NCI-H1417 (cell line): Measurements from ENCODE around the gene HCLS1.
"Not testable (repeated sequence)": the region's sequence is repeated elsewhere in the genome, so short reads cannot be mapped to it uniquely, and the experiment has no call there.

Experiments used
- DNase-seq, 3 experiments: peaks; one replicate each; lab custom pipeline; 2025; lab: John Stamatoyannopoulos, UW

The HCLS1 gene

DNA sequence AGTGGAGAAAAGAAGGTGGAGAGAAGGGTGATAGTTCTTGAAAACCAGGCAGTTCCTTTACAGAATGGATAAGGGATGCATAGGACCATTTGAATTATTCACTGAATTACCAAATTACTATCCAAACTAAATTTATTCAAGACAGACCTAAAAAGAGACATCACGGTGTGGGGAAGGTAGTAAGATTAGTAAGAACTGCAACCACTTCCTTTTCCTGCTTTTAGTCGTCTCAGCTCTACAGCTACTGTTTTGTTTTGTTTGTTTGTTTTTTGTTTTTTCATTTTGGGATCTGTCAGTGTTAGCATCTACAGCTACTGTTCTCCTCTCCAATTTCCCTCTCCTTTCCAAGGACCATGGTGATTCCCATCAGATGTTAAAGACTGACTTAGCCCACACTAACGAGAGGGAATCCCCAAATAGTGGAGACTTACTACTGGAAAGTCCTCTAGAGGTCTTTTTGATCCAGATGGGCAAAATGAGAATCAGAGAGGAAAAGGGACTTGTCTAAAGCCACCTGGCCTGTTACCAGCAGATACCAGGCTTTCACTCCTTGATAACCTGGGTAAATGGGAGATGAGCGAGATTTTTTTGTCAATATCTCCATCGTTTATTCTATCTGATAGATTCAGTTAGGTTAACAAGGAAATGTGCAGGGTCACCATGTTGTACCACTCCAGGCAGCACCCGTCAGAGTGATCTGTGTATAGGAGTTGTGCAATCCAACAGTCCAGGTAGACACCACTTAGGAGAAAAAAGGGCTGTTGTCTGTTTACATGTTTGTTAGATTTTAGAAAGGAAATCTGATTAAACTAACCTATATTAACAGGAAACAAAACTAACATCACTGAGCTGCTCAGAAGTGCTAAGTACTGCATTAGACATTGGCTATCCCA, 6.0 kb downstream of the HCLS1 start:
- DNase-seq: no peak

DNA sequence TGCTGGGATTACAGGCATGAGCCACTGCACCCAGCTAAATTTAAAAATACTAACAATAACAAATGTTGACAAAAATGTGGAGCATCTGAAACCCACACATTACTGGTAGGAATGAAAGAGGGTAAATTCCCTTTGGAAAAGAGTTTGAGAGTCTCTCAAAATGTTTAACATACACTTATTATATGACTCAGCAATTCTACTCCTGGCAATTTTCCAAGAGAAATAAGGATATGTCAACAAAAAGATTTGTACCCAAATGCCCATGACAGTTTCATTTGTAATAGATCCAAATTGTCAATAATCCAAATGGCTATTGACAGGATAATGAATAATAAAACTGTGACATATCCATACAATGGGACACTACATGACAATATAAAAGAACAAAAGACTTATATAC, 9.0 kb downstream of the HCLS1 start:
- DNase-seq: peak; percentile 8 to 70 (median 9)

DNA sequence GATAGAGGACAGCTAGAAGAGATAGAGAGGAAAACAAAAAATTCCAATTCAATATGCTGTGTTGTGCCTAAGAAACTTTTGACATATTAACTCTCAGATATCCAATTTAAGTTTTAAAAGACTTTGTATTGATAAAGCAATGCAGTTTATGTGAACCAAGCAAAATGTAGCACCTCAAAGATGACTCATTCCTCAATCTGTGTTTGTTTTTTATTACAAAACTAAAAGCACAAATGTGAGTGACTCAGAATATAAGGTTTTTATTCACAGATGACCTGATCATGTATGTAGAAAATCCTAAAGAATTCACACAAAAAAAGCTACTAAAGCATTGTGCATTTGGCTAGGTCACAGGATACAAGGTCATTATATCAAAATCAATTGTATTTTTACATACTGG, 11.1 kb downstream of the HCLS1 start:
- DNase-seq: no peak

DNA sequence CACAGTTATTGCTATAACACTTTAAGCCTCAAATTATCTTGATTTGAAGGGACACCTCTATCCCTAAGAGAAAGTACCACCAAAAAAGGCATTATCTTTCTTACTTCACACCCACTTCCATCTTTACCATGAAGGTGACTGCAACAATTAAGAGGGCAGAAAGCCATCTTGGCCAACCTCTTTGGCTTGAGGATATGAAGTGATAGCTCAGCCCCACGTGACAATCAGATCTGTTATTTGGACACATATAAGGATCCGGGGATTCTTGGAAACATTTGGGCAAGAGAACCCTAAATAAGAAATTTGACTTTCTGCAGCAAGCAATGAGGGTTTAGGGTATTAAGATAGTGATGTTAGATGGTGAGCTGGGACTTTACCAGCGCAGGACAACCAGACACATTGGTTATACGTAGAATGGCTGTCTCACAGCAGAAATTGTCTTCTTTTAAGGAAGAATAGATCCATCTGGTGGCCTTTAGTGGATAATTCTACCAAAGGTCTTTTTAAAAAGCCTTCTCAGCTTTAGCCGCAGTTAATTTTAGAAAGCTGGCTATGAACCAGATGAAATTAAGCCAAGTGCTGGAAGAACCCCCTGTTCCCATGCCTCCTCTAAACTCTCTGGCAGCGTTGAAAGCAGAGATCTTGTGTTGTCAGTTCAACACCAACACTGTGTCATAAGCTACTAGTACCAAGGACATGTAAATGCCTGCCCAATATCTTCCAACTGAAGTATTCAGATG, 12.3 kb downstream of the HCLS1 start:
- no peak for DNase-seq

DNA sequence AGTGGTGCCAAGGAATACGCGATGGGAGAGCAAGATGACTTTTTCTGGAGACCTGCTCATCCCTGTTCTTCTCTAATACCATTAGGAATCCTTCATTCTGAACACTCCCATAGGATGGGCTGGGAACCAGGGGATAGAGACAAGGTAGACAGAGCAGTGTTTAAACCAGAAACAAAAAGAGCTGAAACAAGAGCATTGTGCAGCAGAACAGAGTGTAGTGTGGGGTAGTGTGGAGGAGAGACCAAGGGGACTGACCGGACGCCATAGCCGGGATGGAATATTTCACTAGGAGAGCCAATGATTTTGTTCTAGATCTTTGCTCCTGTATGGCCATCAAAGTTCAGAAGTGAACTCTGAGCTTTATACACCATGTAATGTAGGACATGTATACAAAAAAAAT, 15.6 kb downstream of the HCLS1 start:
- DNase-seq: no peak

DNA sequence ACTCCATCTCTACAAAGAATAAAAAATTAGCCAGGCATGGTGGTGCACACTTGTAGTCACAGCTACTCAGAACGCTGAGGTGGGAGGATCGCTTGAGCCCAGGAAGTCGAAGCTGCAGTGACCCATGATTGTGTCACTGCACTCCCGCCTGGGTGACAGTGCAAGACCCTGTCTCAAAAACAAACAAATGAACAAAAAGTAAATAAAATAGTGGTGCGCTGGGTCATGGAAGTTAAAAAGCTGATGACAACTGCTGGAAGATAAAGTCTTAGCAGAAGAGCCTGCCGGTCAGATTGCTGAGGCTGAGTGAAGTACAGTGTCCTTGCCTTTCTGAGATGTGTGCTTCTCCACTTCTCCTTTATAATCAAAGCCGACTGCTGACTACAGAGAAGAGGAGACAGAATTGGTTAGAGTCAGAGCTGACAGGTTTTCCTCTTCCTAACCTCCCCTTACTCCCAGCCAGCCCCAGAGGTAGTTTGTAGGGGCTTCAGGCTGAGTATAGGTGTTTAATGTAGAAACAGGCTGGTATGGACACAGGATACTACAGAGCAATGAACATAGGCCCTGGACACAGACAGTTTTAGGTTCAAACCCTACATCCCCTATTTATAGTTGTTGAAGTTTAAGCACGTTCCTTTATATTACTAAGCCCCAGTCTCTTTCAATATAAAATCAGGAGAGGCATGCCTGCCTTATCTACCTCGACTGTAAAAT, 17.9 kb downstream of the HCLS1 start:
- DNase-seq: no peak

DNA sequence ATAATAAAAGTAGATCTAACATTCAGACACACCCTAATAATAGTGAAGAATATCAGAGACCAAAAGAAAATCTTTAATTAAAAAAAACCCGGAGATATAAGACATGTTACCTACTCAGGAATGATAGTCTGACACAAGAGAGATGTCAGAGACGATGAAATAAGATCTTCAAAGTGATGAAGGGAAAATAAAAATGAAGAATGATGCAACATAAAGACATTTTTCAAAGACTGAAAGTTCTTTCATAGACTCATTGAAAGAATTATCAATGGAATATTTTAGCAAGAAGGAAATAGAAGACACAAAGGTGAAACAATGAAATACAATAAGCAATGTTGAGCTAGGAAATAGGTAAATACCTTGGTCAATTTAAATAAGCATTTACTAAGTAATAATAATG, 19.6 kb downstream of the HCLS1 start:
- no peak for DNase-seq

DNA sequence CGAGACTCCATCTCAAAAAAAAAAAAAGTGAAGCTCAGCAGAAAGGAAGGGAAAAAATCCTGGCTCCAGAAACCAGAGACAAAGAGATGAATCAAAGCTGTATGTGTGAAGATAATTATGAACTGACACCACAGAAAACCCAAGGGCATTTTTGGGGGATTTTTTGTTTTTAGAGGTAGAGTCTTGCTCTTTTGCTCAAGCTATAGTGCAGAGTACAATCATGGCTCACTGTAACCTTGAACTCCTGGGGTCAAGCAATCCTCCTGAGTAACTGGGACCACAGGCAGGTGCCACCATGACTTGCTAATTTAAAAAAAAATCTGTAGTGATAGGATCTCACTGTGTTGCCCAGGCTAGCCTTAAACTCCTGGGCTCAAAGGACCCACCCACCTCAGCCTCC, 22.8 kb downstream of the HCLS1 start:
- no peak for DNase-seq

DNA sequence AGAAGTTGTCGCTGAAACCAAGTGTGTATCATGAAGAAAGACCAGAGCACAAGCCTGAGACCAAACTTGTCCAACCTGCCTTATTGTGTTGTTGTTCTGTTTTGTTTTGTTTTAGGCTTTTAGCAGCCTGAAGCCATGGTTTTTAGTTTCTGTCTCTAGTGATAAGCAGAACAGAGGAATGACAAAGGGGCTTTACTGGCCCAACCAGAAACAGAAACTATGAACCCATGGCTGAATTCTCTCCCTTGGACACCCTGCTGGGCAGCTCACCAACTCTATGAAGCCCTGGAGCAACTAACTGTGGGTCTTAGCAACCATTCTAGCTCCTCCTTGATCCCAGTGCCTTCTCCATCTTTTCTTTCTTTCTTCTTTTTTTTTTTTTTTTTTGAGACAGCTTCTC, 30.3 kb downstream of the HCLS1 start:
- no peak for DNase-seq

DNA sequence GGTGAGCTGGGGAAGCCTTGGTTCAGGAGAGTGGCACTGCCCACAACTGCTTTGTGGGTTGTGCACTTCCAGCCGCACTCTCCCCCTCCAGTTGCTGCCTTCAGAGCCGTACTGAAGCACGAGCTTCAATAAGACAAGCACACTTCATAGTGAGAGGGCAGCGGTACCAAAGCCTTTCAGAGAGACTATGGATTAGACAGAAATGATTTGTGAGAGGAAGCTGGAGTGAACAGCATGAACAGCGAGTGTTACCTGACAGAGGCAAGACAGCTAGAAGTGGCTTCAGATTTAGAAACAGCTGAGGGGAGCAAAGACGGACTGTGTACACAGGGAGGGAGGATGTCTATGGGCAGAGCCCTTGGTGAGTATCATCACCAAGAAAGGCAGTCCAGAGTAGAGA, 31.1 kb downstream of the HCLS1 start:
- peak in 1 of 3 experiments; percentile 28 for DNase-seq

DNA sequence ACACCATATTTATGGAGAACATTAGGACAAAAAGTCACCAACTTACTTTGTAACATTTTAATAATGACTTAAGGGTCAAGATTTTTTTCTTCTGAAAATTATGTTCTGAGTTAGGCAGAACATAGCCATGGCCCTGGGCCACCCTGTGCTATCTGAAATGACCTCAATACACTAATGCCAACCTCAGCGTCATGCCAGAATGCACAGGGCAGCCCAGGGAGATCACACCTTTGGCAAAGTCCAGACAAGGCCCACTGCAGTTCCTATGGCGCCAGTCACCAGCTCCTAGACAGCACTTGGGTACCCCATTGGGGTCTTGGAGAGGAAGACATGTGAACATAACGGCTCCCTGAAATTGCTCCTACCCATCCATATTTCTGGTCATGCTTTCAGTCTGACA, 33.1 kb downstream of the HCLS1 start:
- no peak for DNase-seq

DNA sequence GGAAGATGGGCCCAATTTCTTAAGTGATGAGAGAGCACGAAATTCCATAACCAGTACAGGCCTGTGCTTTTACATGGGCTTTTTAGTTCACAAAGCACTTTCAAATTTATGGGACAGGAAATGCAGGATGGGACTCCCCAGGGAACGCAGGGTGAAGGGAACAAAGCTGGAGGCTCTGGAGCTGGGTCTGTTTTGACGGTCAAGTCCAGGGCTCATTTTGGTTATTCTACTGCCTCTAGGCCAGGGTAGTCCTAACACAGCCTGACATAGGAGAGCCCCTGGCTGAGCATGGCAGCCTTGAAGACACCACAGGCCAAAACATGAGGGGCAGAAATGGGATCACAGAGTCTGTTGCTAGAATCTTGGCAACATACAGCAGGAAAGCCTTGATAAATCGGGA, 33.5 kb downstream of the HCLS1 start:
- no peak for DNase-seq

DNA sequence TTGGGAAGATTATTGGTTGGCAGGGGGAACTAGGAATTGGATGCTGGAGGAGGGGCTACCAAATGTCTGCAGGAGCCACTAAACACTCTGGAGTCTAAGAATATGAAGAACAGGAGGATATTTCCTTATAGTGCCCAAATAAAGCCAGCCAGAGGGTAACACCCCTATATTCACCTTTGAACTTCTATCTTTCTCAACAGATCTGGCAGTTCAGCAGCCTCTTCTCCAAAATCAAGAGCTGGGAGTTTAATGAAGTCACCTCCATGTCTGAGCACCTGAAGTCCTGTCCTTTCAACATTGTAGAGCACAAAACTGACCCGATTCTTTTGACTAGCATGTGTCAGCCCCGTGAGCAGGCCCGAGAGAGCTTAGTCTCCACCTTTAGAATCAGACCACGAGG, 34.2 kb downstream of the HCLS1 start:
- DNase-seq: no peak

DNA sequence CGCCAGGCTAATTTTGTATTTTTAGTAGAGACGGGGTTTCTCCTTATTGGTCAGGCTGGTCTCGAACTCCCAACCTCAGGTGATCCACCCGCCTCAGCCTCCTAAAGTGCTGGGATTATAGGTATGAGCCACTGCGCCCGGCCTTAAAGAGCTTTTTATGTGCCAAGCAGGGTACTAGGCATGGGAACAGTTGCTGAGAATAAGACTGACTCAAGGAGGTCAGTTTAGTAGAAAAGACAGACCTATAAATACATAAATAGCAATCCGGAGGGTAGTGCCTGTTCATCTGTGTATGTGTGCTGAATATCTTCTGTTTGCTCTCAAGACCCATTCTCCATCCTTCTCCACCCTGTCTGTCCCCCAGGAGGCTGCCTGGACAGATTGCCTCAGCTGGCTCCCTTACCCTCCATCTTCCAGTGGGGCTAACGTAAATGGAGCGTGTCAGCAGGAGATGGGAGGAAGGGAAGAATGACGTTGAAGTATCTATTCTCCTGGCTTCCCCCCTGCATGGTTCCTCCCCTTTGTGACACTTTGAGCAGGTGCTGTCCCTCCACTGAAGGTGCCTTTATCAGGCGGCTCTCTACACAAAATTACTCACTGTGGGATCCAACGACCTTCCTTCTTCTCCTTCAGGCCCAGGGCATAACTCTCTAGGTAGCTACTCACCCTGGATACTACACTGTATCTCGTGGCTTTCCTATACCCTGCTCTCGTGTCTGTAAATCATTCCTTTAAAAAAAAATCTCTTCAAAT, 36.4 kb downstream of the HCLS1 start:
- DNase-seq: peak; percentile 38 to 81 (median 67)

DNA sequence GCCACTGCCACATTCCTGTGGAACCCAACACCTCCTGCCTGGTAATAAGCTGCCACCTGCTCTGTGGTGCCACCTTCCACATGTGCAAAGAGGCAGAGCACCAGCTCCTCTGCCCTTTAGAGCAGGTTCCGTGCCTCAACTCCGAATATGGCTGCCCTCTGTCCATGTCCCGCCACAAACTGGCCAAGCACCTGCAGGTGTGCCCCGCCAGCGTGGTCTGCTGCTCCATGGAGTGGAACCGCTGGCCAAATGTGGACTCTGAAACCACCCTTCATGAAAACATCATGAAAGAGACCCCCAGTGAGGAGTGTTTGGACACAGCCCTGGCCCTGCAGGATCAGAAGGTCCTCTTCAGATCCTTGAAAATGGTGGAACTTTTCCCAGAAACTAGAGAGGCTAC, 39.2 kb downstream of the HCLS1 start:
- no peak for DNase-seq

DNA sequence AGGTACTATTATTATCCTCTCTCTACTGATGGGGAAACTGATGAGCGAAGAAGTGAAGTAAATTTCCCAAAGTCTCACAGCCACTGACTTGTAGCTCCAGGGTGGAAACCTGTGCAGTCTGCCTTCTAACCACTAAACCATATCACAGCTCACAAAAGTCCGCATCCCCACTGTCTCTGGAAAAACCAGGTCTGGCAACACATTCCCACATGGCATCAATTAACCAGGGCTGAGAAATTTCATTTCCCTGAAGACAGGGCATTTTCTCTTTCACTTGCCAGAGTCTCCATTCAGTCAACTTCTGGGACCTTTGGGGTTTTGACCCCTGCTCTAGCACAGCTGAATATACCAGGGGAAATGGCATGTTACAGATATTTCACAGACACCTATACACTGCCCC, 41.0 kb downstream of the HCLS1 start:
- DNase-seq: no peak

DNA sequence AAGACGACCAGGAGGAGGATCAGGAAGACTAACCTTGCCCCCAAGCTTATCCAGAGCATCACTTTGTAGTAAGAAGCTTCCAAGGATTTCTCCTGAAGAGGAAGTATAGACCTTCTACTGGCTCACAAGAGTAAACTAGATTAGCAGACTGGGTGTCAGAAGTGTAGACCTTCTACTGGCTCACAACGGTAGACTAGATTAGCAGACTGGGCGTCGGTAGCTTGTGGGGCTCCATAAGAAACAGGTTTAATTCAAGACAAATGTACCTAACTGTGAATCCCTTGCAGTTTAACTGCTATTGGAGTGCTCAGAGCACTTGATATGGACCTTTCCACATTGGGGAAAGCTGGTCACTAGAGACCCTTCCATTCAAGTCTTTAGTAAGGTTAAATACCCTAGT, 54.6 kb downstream of the HCLS1 start:
- DNase-seq: no peak

DNA sequence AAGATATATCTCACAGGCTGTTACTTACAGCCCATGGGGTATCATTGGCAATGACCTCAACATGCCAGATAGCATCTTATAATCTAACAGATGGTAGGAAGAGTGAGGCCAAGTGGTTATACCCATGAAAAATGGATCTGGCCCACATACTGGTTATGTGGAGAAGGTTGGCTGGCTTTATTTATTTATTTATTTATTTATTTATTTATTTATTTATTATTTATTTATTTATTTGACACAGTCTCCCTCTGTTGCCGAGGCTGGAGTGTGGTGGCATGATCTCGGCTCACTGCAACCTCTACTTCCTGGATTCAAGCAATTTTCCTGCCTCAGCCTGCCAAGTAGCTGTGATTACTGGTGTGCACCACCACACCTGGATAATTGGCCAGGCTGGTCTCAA, 55.9 kb downstream of the HCLS1 start:
- DNase-seq: no peak

DNA sequence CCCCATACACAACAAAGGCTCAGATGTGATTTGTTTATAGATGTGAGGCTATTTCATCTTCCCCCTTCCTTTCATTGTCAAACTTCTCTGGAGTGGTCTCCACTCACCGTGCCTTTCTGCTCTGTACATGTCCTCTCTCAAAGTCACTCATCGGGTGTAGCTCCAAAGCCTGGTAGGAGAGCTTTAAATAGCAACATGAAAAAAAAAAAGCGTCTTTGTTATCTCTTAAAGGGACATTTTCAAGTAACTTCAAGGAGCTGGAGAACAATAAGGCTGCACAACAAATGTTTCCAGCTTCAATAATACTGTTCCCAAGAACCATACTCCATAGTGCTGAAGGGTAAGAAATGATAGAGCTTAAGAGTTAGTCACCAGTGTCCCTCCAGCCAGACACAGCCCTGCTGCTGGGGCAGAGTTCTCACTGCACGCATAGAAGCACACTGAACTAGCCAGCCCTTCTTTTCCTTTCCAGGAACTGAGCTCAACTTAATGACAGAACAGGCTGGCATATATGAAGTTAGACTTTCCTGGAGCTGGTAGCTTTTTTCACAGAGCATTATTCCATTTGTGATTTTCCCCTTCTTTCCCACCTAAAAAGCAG, 59.4 kb downstream of the HCLS1 start:
- no peak for DNase-seq

DNA sequence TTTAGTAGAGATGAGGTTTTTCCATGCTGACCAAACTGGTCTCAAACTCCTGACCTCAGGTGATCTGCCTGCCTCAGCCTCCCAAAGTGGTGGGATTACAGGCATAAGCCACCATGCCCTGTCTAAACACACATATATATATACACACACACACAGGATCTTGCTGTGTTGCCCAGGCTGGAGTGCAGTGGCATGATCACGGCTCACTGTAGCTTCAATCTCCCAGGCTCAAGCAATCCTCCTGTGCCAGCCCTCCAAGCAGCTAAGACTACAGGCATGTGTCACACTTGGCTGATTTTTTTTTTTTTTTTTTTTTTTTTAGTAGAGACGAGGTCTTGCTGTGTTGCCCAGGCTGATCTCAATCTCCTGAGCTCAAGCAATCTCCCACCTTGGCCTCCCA, 60.8 kb downstream of the HCLS1 start:
- not testable (repeated sequence) for DNase-seq

DNA sequence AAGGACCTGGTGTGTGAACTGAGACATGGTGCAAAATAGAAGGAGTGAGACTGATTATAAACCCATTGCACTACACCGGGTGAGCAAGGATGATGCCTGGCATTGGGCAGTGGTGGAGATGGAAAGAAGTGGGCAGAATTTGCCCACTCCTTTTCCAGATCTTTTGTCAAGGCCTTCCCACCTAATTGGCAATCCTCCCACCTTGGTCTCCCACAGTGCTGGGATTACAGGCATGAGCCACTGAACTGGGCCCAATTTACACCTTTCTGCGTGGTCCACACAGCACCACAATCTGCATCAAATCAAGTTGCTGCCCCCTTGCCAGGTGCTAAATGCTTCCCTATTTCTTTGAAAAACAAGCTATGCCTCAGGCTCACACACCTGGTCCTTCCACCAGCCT, 62.1 kb downstream of the HCLS1 start:
- no peak for DNase-seq
